ENCODE measurements around the gene CFAP65.
A peak's percentile ranks its signal among the peaks of the same experiment; 100 is the strongest.

CFAP65 gene

GRCh38 chr2:218988650-218989049 is 52.7 kb downstream of the CFAP65 start:
- no peak for DNase-seq

- DNase-seq = no peak
These were observed 53.2 kb downstream of the CFAP65 start for GRCh38 chr2:218988164-218988563.

GRCh38 chr2:218986148-218986761 is 55.1 kb downstream of the CFAP65 start:
- DNase-seq = no peak

GRCh38 chr2:218985325-218986091 is 55.8 kb downstream of the CFAP65 start:
- DNase-seq = no peak

- DNase-seq = no peak
These were observed 56.3 kb downstream of the CFAP65 start, which contains the start of gene FEV for GRCh38 chr2:218985021-218985324. Gene FEV (minus strand): TSS chr2:218985184. CDS start chr2:218985075, 109 bp downstream.

DNA sequence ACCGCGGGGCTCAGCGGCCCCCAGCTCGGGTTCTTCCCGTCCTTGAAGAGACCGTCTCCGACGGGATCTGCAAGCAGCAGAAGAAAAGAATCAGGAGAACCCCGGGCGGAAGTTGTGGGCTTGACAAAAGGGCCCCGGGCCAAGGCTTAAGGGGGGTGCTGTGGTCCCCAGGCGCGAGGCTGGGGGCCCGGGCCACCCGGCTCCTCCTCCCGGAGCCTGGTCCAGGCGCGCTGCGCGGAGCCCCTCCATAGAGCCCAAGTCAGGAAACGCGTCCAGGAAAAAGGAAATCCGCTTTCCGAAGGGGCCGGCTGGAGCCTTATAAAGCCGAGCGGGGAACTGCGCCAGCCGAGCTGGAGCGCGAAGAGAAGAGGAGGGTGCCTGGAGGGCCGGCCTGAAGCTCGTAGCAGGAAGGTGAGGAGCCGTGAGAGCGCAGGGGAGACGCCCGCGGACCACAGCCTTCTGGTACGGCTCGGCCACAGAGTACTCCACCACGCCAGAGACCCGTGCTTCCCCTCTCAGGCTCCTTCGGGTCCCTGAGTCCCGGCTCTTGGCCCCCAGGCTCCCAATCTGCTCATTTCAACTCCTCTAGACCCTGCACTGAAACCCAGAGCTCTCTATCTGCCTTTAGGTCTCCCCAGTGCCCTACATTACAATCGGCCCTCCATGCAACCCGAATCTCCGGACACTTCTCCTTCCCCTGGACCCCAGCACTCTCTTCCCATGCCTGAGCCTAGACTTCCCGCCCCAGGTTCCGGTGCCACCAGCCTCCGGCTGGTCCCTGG is 56.9 kb downstream of the CFAP65 start:
- no peak for DNase-seq

GRCh38 chr2:218983934-218984238 is 57.4 kb downstream of the CFAP65 start:
- DNase-seq = no peak

DNA sequence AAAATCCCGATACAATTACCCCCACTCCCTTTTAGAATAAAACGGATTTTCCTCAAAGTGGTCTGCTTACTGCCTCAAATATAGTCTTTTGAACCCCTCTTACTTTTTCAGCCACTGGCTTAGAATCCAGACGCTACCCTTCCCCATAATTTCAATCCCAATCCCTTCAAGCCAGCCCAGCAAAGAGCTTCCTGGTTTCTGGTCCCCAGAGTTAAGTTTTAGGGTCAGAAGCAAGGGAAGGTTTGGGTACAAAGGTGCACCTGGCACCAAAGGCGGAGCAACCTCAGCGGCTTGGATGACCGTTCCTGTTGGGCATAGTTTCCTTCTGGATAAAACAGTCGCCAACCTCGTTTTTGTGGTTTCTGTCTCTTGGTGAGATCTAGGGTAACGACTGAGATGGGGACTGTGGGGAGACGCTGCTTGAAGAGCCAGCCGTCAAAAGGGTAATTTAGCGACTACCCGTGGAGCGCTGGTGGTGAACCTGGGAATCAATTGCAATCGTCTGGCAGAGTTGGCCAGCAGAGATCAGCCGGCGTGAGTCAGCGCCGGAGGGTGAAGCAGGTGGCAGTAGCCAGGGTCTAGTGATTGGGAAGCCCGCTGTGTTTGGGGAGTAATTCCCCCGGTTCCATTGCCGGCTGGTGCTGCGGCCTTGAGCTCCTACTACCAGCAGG is 57.9 kb downstream of the CFAP65 start:
- DNase-seq = no peak

DNA sequence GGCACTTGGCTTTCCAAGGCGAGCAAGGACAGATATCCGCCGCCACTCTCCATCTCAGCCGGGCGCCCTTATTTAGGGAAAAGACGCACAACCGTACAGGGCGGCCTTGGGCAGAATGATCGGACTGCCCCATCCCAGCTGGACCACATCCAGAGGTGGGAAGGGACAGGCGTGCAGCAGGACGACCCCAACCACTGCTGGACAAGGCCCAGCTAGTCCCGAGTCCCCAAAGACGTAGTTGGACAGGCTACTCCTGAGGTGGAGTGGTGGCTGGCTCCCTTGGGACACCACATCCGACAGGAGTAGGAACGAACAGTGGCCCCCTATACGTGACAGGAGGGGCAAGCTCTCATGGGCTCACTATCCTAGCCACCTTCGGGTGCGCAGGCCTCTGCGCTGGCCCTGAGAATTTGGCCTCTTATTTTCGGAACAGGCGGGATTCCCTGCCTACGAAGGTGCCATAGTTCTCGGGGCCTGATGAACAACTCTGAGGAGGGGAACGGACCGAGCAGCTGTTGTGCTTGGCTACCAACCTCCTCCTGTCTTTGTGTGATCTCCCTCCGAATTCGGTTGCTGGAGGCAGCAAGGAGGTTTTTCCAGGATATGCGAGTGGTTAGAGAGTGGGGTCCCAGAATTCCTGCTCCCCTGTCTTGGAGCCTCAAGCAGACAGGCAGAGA is 58.6 kb downstream of the CFAP65 start:
- DNase-seq = no peak

DNA sequence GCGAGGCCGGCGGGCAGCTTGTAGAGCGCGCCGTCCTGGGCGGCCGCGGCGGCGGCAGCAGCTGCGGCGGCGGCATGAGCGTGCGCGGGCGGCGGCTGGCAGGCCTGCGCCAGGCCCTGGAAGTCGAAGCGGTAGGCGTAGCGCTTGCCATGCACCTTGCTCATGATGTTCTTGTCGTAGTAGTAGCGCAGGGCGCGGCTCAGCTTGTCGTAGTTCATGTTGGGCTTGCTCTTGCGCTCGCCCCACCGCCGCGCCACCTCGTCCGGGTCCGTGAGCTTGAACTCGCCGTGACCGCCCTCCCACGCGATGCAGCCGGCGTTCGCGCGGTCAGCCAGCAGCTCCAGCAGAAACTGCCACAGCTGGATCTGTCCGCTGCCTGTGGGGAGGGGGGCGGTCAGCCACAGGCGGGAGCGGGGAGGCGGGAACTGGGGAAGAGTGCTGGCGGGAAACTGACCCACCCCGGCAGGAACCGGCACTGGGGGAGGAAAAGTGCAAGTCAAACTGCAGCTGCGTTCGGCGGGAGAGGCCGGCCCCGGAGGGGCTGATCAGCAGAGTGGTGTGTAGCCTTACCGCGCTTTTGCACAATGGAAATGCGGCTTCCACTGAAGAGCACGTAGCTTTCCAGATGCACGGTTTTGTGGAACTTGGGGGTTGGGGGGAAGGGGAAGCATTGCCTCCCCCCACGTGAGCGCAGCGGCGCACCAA is 59.3 kb downstream of the CFAP65 start:
- DNase-seq = no peak

GRCh38 chr2:218981390-218981880 is 59.9 kb downstream of the CFAP65 start:
- no peak for DNase-seq

DNA sequence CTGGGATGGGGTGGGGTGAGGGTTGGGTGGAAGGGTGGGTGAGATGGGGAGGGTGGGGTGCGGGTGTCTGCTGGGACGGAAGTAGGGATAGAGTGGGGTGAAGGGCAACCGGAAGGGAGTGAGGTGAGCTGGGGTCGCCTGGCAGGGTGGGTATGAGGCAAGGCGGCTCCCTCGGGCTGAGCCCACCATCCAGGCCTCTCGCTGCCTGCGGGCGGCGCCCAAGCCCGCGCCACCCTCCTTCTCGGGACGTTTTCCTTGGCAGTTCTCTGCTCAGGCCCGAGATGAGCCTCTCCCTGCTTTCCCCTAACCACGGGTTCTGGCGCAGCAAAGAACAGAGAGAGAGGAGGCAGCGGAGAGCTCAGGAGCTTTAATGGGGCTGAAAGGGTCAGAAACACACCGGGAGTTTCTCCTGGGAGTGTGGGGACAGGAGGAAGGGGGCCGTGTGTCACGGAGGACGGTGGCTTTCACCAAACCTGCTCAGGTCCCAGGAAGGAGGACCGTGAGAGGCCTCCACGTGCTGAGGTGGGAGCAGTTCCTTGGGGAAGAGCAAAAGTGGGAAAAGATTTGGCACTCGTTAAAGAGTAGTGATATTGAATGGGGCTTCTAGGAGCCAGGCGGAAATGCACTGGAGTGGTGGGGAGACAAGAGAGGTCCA is 60.5 kb downstream of the CFAP65 start:
- DNase-seq = no peak

DNA sequence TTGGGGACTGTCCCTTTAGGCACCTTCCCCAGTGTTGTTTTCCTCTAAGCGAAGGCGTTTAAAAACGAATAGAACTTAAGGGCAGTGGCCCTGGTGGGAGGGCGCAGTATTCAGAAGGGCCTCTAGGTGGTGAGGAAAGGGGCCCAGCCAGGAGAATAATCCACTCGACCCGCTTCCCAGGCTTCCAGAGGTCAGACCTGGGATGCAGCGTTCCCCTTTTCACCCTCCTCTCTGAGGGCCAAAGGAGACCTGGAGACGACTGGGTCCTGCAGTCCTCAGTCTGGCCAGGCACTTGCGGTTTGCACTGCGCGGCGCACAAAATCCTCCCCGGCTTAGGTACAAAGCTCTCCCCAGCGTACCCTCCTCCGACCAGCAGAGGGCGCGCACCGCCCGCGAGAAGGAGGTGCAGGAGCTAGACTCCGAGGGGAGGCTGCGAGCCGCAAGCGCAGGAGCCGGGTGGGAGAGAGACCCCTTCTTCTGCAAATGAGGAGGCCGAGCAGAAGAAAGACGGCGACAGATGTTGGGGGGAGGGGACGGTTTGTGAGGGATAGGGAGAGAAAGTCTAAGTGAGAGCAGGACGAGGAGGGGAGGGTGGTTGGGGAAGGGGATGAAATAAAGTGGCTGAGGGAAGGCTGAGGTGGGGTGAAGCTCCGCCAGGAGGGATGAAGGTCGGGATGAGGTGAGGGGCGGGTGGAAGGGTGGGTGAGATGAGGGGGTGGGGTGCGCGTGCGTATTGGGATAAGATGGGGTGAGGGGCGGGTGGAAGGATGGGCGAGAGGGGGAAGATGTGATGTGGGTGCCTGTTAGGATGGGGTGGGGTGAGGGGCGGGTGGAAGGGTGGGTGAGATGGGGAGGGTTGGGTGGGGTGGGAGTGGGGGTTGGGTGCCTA is 61.2 kb downstream of the CFAP65 start:
- peak; percentile 88 for DNase-seq

GRCh38 chr2:218975060-218975777 is 66.1 kb downstream of the CFAP65 start:
- no peak for DNase-seq

- DNase-seq = no peak
These were observed 70.4 kb downstream of the CFAP65 start for GRCh38 chr2:218970894-218971293.

DNA sequence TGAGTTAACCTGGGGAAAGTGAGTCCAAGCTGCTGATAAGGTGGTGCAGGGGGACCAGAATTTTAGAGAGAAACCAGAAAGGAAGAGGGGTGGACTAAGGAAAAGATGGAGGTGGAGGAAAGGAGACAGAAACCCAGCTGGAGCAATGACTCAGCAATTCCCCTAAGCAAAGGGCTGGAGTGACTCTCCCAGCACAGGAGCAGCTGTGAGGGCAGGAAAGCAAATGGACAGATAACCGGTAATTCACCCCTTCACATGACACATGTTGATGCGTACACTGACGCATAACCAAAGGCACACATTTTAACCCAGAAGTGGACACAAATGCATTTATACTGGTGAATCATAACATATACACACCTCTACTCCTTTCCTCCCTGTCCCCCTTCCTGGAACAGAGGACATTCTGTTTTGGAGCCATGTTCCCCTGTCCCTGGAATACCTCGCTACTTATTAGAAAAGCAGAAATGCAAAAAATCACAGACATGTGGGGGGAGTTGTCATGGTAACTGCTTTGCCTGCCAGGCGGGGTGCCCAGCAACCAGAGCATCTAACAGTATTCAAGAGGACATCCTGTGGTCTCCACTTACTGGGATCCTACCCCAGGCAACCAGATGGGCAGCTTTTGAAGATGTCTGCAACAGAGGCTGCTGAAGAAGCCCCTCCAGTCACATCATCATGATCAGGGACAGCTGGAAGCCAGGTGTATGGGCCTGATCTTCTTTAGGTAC is 77.1 kb downstream of the CFAP65 start:
- DNase-seq = no peak

GRCh38 chr2:218963601-218964000 is 77.7 kb downstream of the CFAP65 start:
- DNase-seq = no peak

DNA sequence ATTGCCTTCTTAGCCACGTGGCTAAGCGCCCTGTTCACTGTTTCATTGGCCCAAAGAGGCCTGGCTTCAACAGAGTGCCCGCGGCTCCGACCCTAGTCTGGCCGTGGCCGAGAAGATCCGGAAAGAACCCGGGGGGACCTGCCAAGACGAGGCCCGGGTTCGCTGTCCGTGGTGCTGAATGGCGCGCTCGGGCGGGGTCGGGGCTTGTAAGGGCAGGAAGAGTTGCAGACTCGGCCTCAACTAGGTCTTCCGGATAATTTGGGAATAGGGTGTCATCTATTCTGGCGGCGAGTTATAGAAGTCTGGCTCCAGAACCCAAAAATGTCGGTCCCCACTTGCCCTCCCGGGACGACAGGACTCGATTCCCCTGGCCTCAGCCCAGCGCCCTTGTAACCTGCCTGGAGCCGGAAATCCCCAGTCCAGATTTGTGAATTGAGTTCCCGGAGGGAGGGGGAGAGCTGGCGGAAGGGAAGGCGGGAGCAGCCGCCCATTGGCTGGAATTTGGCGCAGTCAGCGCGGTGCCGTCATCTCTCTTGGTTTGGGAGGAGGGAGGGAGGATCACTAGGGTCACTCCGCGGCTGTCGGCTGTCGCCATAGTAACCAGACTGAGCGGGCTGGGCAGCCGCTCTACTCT is 78.3 kb downstream of the CFAP65 start:
- DNase-seq = peak; percentile 51
